Kidney epithelial cell (primary cell): ENCODE results near the gene AATK. TPM values are rescaled to one million over a fixed set of nuclear protein-coding genes. Genes with fewer than 3 reads are reported as not detected.

Source experiments
- DNase-seq: peaks from one replicate; pipeline ENCODE4 v3.0.0-alpha.2; 2010; ENCODE audit warnings: low read depth
- H3K27me3 ChIP-seq: 2 replicates; pipeline ENCODE4 v1.6.0; 2011; ENCODE audit warnings: low read length; ENCODE audit not compliant: control insufficient read depth, insufficient read depth
- H3K36me3 ChIP-seq: 2 replicates; pipeline ENCODE4 v1.5.1; 2011; ENCODE audit warnings: low read length; ENCODE audit not compliant: control insufficient read depth, insufficient read depth
- H3K4me3 ChIP-seq: 2 replicates; pipeline ENCODE4 v1.5.1; 2011; ENCODE audit warnings: low read depth, mild to moderate bottlenecking, control low read depth, low read length
- CTCF ChIP-seq: IDR thresholded peaks from 2 replicates; pipeline ENCODE4 v1.5.1; 2011; ENCODE audit warnings: mild to moderate bottlenecking, moderate library complexity, low read length, control low read depth, inconsistent platforms; ENCODE audit not compliant: insufficient read depth, poor library complexity, severe bottlenecking
- total RNA-seq: library from RNA; depleted of rRNA; stranded (reverse); fragments of >200 nt; gene quantifications from 2 replicates; pipeline ENCODE4 v1.2.3, GENCODE V29; 2015

Gene AATK
- total RNA-seq, 1 donor from 2014 or later: 0.33 TPM

GRCh38 chr17:81140018-81140417, 26.0 kb downstream of the AATK start:
- TF ChIP-seq CTCF: no peak
- Histone ChIP-seq H3K27me3 (peaks cover 13% of the 10 kb centered on the region), H3K4me3 (no peak overlapping the region), H3K36me3 (no peaks in the 10 kb centered on the region)
- no peak for DNase-seq

- no peak for TF ChIP-seq CTCF
- Histone ChIP-seq H3K27me3 (peaks cover 16% of the 10 kb centered on the region), H3K36me3 (no peaks in the 10 kb centered on the region), H3K4me3 (no peak overlapping the region)
- DNase-seq: no peak
Observed at GRCh38 chr17:81139428-81139827, 26.6 kb downstream of the AATK start.

GRCh38 chr17:81138500-81138899, 27.5 kb downstream of the AATK start:
- Histone ChIP-seq H3K36me3 (no peaks in the 10 kb centered on the region), H3K27me3 (peaks cover 16% of the 10 kb centered on the region), H3K4me3 (no peak overlapping the region)
- TF ChIP-seq CTCF: no peak
- DNase-seq: no peak

- Histone ChIP-seq H3K36me3 (no peaks in the 10 kb centered on the region), H3K4me3 (no peak overlapping the region), H3K27me3 (peaks cover 18% of the 10 kb centered on the region)
- no peak for DNase-seq
- TF ChIP-seq CTCF: no peak
Observed at GRCh38 chr17:81138083-81138482, 27.9 kb downstream of the AATK start.

GRCh38 chr17:81137248-81137647, 28.8 kb downstream of the AATK start:
- no peak for DNase-seq
- Histone ChIP-seq H3K36me3 (no peaks in the 10 kb centered on the region), H3K4me3 (no peak overlapping the region), H3K27me3 (peaks cover 18% of the 10 kb centered on the region)
- TF ChIP-seq CTCF: no peak

- Histone ChIP-seq H3K36me3 (no peaks in the 10 kb centered on the region), H3K27me3 (peaks cover 18% of the 10 kb centered on the region), H3K4me3 (no peak overlapping the region)
- no peak for TF ChIP-seq CTCF
- no peak for DNase-seq
Observed at GRCh38 chr17:81136366-81136765, 29.7 kb downstream of the AATK start.
